Measurements from ENCODE around the gene SPTBN5. TPM values are rescaled to one million over a fixed set of nuclear protein-coding genes. Genes with fewer than 3 reads are reported as not detected.

The SPTBN5 gene
- total and polyA plus RNA-seq, 11 donors, result 0.31 to 5.6 (median 1.7) TPM

DNA sequence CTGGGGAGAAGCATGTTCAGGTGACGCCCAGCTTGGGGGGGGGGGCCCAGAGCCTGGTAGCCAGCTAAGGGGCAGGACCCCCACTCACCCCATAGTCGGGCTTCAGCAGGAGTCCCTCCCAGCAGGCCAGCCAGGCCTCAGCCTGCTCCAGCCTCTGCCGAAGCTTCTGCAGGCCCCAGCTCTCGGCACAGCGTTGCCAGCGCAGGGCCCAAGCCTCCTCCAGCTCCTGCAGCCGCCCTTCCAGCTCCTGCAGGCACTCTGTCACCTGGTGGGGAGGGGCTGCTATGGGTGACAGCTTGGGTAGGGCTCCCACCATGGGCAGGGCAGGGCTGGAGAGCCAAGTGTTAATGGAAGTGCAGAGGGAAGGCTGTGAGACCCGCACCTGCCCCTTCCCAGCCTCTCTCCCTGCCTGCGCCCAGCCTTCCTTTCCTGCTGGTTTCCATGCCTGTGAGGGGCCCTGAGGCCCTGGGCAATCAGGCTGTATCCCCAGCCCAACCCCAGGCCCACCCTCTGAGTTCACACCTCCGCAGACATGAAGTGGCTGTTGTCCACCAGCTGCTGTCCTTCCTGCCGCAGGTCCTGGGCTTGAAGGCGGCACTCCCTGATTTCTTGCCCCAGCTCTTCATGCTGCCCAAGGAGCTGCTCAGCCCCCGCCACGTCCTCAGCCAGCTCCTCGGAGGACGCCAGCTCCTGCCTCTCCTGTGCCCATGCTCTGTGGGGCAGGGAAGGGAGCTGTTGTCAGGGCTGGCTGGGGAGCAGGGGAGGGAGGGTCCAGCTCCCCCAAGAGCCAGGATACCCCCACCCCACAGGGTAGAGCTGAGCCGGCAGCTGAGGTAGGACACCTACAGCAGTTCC, 40.9 kb downstream of the SPTBN5 start:
- ATAC-seq (no peak), DNase-seq (no peak)
- H3K27me3 ChIP-seq, result peaks cover 0 to 4% (median 0%) of the 10 kb centered on the region in 9 donors
- no peaks in the 10 kb centered on the region for H3K4me1 ChIP-seq
- no peak overlapping the region for H3K4me3 ChIP-seq
- WGBS, 4 donors, result 81 to 91% (median 85%) methylated on average over 4 to 17 of the region's 17 CpGs
- no peak overlapping the region for H3K27ac ChIP-seq
- no peaks in the 10 kb centered on the region for H3K9me3 ChIP-seq
- no peak for TF ChIP-seq POLR2A (IDR thresholded peaks at IDR 0.05)
- TF ChIP-seq, protein P1, sequence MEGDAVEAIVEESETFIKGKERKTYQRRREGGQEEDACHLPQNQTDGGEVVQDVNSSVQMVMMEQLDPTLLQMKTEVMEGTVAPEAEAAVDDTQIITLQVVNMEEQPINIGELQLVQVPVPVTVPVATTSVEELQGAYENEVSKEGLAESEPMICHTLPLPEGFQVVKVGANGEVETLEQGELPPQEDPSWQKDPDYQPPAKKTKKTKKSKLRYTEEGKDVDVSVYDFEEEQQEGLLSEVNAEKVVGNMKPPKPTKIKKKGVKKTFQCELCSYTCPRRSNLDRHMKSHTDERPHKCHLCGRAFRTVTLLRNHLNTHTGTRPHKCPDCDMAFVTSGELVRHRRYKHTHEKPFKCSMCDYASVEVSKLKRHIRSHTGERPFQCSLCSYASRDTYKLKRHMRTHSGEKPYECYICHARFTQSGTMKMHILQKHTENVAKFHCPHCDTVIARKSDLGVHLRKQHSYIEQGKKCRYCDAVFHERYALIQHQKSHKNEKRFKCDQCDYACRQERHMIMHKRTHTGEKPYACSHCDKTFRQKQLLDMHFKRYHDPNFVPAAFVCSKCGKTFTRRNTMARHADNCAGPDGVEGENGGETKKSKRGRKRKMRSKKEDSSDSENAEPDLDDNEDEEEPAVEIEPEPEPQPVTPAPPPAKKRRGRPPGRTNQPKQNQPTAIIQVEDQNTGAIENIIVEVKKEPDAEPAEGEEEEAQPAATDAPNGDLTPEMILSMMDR (IDR thresholded peaks at IDR 0.05), result no peak
- intact Hi-C loops (cut with DNase I), result no loop called here
- H3K36me3 ChIP-seq, result peaks cover 0 to 13% (median 7%) of the 10 kb centered on the region in 9 donors

DNA sequence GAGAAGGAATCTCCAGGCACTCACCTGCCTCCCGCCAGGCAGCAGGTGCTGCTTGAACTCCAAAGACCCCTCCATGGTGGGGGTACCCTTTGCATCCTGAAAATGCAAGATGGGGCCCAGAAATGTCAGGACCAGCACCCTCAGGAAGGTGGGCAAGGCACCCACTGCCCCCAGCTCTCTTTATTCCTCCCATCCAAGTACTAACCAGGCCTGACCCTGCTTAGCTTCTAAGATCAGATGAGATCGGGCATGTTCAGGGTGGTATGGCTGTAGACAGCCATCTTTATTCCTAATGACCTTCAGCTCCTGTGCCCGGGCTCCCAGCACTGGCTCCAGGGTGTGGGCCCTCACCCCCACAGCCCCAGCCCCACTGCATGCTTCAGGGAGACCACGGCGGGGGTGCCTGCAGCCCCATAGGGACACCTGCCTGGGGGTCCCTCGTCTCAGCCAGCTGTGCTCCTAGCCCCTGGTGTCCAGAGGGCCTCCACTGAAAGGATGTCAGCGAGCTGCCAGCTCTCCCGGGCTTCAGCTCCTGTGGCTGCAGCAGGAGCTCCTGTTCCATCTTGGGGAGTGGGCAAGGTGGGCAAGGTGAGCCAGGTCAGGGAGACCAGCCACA, 42.0 kb downstream of the SPTBN5 start:
- peaks cover 0 to 4% (median 0%) of the 10 kb centered on the region in 9 donors for H3K27me3 ChIP-seq
- peaks cover 0 to 24% (median 18%) of the 10 kb centered on the region in 9 donors for H3K36me3 ChIP-seq
- TF ChIP-seq POLR2A (IDR thresholded peaks at IDR 0.05), result no peak
- TF ChIP-seq, protein P1 (IDR thresholded peaks at IDR 0.05), result no peak
- ATAC-seq (no peak), DNase-seq (no peak)
- intact Hi-C loops (cut with DNase I), result no loop called here
- no peaks in the 10 kb centered on the region for H3K4me1 ChIP-seq
- H3K4me3 ChIP-seq, result no peak overlapping the region
- no peak overlapping the region for H3K27ac ChIP-seq
- H3K9me3 ChIP-seq, result no peaks in the 10 kb centered on the region
- WGBS, 4 donors, result 87 to 90% (median 88%) methylated on average over 6 to 8 of the region's 8 CpGs

DNA sequence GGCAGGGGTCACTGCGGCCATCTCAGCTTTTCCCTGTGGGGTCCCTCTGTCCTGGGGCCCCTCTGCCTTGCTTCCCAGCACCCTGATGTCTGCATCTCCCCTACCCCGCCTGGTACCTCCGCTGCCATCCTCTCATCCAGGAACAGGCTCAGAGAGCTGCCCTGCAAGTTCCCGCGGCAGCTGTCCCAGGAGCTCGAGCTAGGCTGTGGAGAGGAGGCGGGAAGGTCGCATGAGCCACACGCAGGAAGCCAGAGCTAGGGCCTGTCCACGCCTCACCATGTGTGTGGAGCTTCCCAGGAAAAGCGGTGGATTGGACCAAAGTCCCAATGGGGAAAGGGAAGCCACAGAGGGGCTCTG, 42.7 kb downstream of the SPTBN5 start:
- H3K4me1 ChIP-seq, result no peaks in the 10 kb centered on the region
- peaks cover 0 to 31% (median 25%) of the 10 kb centered on the region in 9 donors for H3K36me3 ChIP-seq
- WGBS, 4 donors, result 53 to 63% (median 57%) methylated on average over 10 to 11 of the region's 11 CpGs
- intact Hi-C loops (cut with DNase I), result no loop called here
- H3K27me3 ChIP-seq, result peaks cover 0 to 4% (median 0%) of the 10 kb centered on the region in 9 donors
- no peaks in the 10 kb centered on the region for H3K9me3 ChIP-seq
- TF ChIP-seq, protein P1 (IDR thresholded peaks at IDR 0.05), result no peak
- TF ChIP-seq POLR2A (IDR thresholded peaks at IDR 0.05), result no peak
- DNase-seq, result no peak
- H3K27ac ChIP-seq, result no peak overlapping the region
- no peak for ATAC-seq
- H3K4me3 ChIP-seq, result no peak overlapping the region

DNA sequence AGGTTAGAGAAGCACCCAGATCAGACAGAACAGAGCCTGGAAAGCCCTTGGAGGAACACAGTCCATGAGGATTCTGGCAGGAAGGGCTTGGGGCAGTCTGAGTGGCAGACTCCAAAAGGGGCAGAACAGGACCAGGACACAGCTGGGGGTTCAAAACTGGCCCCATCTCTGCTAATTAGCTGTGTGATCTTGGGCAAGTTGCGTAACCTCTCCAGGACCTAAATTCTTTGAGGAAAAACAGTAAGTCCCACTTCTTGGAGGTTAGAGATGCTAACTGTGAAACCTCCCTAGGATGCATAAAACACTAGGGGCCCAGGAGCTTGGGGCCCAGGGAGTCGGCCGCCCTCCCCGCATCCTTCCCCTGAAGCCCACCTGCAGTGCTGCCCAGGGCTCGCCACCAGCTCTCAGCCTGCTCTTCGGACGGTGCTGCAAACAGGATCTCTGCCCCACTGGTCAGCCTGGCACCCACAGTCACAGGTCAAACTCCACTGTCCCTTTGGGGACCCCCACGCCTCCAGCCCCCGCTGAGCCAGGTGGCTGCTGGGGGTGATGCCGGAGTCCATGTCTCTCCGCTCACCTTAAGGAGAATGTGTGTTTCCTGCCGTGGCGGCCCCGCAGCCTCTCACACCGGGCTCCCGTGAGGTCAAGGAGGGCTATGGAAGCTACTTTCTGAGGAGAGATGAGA, 43.2 kb downstream of the SPTBN5 start:
- 73 to 81% (median 77%) methylated on average over 16 of the region's 16 CpGs for WGBS, 4 donors
- peaks cover 0 to 36% (median 27%) of the 10 kb centered on the region in 9 donors for H3K36me3 ChIP-seq
- peaks cover 0 to 4% (median 0%) of the 10 kb centered on the region in 9 donors for H3K27me3 ChIP-seq
- intact Hi-C loops (cut with DNase I), result no loop called here
- ATAC-seq, result no peak
- TF ChIP-seq POLR2A (IDR thresholded peaks at IDR 0.05), result no peak
- TF ChIP-seq, protein P1 (IDR thresholded peaks at IDR 0.05), result no peak
- H3K27ac ChIP-seq, result no peak overlapping the region
- DNase-seq, result no peak
- H3K9me3 ChIP-seq, result no peaks in the 10 kb centered on the region
- H3K4me3 ChIP-seq, result no peak overlapping the region
- H3K4me1 ChIP-seq, result no peaks in the 10 kb centered on the region

All from heart left ventricle (tissue), 16 donors.